ENCODE measurements around the gene TMEM190. TPM values are rescaled to one million over a fixed set of nuclear protein-coding genes. Genes with fewer than 3 reads are reported as not detected.
"Not testable (repeated sequence)": the region's sequence is repeated elsewhere in the genome, so short reads cannot be mapped to it uniquely, and the experiment has no call there.

Gene TMEM190
- total and polyA plus RNA-seq, 12 donors, result 0.55 to 63.0 (median 1.7) TPM; not detected in 6

GRCh38 chr19:55406826-55407549 lies 30.4 kb downstream of the TMEM190 start:
- no peak for TF ChIP-seq POLR2A (IDR thresholded peaks at IDR 0.05)
- no peak for TF ChIP-seq CTCF (IDR thresholded peaks at IDR 0.05)
- H3K36me3 ChIP-seq (replicated peaks in 1 of 2), result peaks cover 0 to 29% of the 10 kb centered on the region in 2 donors
- peak in 5 of 7 donors; percentile 37 to 58 (median 49) for DNase-seq
- 9 to 49% (median 14%) methylated on average over 6 to 35 of the region's 35 CpGs for WGBS, 4 donors
- peak overlapping the region in 3 of 4 donors; percentile 49 to 90 (median 71) for H3K4me3 ChIP-seq
- peak overlapping the region; percentile 89 to 100 (median 96) for H3K27ac ChIP-seq
- intact Hi-C loops (cut with DNase I), result no loop called here
- no peaks in the 10 kb centered on the region for H3K9me3 ChIP-seq (replicated peaks in 1 of 3)
- peaks cover 6 to 24% of the 10 kb centered on the region in 2 donors for H3K4me1 ChIP-seq (replicated peaks in 1 of 2)
- no peaks in the 10 kb centered on the region for H3K27me3 ChIP-seq

- DNase-seq, result peak in 1 of 7 donors; percentile 51
- H3K27me3 ChIP-seq; intact Hi-C loops (cut with DNase I); H3K9me3 ChIP-seq (replicated peaks in 1 of 3): not testable (repeated sequence)
- Histone ChIP-seq H3K27ac (peak within 1 kb of the TSS; percentile 89 to 100 (median 96)), H3K4me3 (peak within 1 kb of the TSS in 3 of 4 donors; percentile 49 to 90 (median 71)), H3K36me3 (replicated peaks in 1 of 2) (peaks cover 0 to 24% of the 10 kb centered on the region in 2 donors), H3K4me1 (replicated peaks in 1 of 2) (peaks cover 6 to 24% of the 10 kb centered on the region in 2 donors)
- WGBS, 4 donors, result 2 to 3% (median 2%) methylated on average over 15 to 36 of the region's 36 CpGs; no CpG with 5 or more reads in 1 of the 4 donors
- TF ChIP-seq POLR2A (IDR thresholded peaks at IDR 0.05), result peak; percentile 92 to 97
Observed at GRCh38 chr19:55407550-55407799, 30.8 kb downstream of the TMEM190 start, which contains the start of gene UBE2S. Gene UBE2S, minus strand, starts transcription at chr19:55407788. Its CDS starts 199 bp downstream, at chr19:55407589.

GRCh38 chr19:55407800-55408532 lies 31.3 kb downstream of the TMEM190 start:
- WGBS, 4 donors, result 0 to 1% (median 1%) methylated on average over 50 to 72 of the region's 72 CpGs
- peak overlapping the region; percentile 89 to 100 (median 96) for H3K27ac ChIP-seq
- peaks cover 6 to 24% of the 10 kb centered on the region in 2 donors for H3K4me1 ChIP-seq (replicated peaks in 1 of 2)
- peak overlapping the region in 3 of 4 donors; percentile 49 to 90 (median 71) for H3K4me3 ChIP-seq
- intact Hi-C loops (cut with DNase I), result no loop called here
- H3K27me3 ChIP-seq, result no peaks in the 10 kb centered on the region
- H3K36me3 ChIP-seq (replicated peaks in 1 of 2), result peaks cover 0 to 19% of the 10 kb centered on the region in 2 donors
- TF ChIP-seq CTCF (IDR thresholded peaks at IDR 0.05) (no peak), POLR2A (IDR thresholded peaks at IDR 0.05) (peak in 1 of 2 donors; percentile 12)
- DNase-seq, result peak; percentile 98 to 100 (median 99)
- no peaks in the 10 kb centered on the region for H3K9me3 ChIP-seq (replicated peaks in 1 of 3)

GRCh38 chr19:55408533-55408872 lies 31.9 kb downstream of the TMEM190 start:
- intact Hi-C loops (cut with DNase I), result no loop called here
- peak overlapping the region in 4 of 5 donors; percentile 30 to 99 (median 84) for H3K27ac ChIP-seq
- peak overlapping the region in 3 of 4 donors; percentile 3 to 47 (median 35) for H3K4me3 ChIP-seq
- H3K9me3 ChIP-seq (replicated peaks in 1 of 3), result no peaks in the 10 kb centered on the region
- DNase-seq, result no peak
- 49 to 63% (median 51%) methylated on average over 6 to 9 of the region's 9 CpGs for WGBS, 4 donors
- H3K27me3 ChIP-seq, result no peaks in the 10 kb centered on the region
- TF ChIP-seq CTCF (IDR thresholded peaks at IDR 0.05), result no peak
- no peak for TF ChIP-seq POLR2A (IDR thresholded peaks at IDR 0.05)
- H3K4me1 ChIP-seq (replicated peaks in 1 of 2), result peaks cover 6 to 24% of the 10 kb centered on the region in 2 donors
- peaks cover 0 to 14% of the 10 kb centered on the region in 2 donors for H3K36me3 ChIP-seq (replicated peaks in 1 of 2)

- H3K4me1 ChIP-seq (replicated peaks in 1 of 2), result peaks cover 6 to 24% of the 10 kb centered on the region in 2 donors
- WGBS, 4 donors, result 94 to 98% (median 97%) methylated on average over 8 of the region's 8 CpGs
- H3K4me3 ChIP-seq; DNase-seq; intact Hi-C loops (cut with DNase I); H3K9me3 ChIP-seq (replicated peaks in 1 of 3); H3K36me3 ChIP-seq (replicated peaks in 1 of 2); H3K27ac ChIP-seq; H3K27me3 ChIP-seq: not testable (repeated sequence)
Observed at GRCh38 chr19:55409179-55409578, 32.6 kb downstream of the TMEM190 start.
